Hepatocyte (in vitro differentiated cells): ENCODE measurements around the gene SLC6A11.

Source experiments
- EZH2 ChIP-seq: fragments of 200-600 bp; sonication (generic); IDR thresholded peaks from 2 replicates; pipeline ENCODE4 v1.6.1; 2016; ENCODE audit warnings: antibody characterized with exemption, mild to moderate bottlenecking, borderline replicate concordance
- TF ChIP-seq, protein P1 (sequence below): fragments of 200-600 bp; sonication (generic); IDR thresholded peaks from 2 replicates; pipeline ENCODE4 v1.5.1; 2016; ENCODE audit warnings: antibody characterized with exemption, mild to moderate bottlenecking; ENCODE audit not compliant: poor library complexity

DNA sequence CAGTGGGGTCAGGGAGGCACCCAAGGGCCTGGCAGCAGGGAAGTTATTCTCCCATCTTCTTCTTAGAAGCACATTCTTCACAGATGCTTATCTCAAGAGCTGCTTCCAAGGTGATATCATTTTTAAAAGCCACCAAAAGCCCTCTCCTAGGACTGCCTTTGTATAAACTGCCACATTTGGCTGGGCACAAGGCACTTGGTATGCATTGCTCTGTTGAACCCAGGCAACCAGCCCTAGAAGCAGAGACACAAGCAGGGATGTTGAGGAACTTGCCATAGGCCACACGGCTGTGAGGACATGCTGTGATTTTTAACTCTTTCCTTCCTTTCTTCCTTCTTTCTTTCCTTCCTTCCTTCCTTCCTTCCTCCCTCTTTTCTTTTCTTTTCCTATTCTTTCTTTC lies 169.2 kb downstream of the SLC6A11 start:
- TF ChIP-seq, protein P1, sequence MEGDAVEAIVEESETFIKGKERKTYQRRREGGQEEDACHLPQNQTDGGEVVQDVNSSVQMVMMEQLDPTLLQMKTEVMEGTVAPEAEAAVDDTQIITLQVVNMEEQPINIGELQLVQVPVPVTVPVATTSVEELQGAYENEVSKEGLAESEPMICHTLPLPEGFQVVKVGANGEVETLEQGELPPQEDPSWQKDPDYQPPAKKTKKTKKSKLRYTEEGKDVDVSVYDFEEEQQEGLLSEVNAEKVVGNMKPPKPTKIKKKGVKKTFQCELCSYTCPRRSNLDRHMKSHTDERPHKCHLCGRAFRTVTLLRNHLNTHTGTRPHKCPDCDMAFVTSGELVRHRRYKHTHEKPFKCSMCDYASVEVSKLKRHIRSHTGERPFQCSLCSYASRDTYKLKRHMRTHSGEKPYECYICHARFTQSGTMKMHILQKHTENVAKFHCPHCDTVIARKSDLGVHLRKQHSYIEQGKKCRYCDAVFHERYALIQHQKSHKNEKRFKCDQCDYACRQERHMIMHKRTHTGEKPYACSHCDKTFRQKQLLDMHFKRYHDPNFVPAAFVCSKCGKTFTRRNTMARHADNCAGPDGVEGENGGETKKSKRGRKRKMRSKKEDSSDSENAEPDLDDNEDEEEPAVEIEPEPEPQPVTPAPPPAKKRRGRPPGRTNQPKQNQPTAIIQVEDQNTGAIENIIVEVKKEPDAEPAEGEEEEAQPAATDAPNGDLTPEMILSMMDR, result no peak
- no peak for TF ChIP-seq EZH2
